HG03342 (cell line): ENCODE measurements around the gene GPC3.
"Not testable (repeated sequence)": the region's sequence is repeated elsewhere in the genome, so short reads cannot be mapped to it uniquely, and the experiment has no call there.

Experiments
- ATAC-seq: cut with Tn5 transposase; IDR thresholded peaks from one replicate; pipeline ENCODE4 v1.9.1; 2021; ENCODE audit warnings: mild to moderate bottlenecking, moderate library complexity; ENCODE audit not compliant: unreplicated experiment

Gene GPC3

GRCh38 chrX:133905305-133905704, 80.1 kb downstream of the GPC3 start:
- ATAC-seq, result no peak

GRCh38 chrX:133897593-133898163, 87.7 kb downstream of the GPC3 start:
- no peak for ATAC-seq

- no peak for ATAC-seq
These were observed 93.1 kb downstream of the GPC3 start for GRCh38 chrX:133892337-133892736.

- no peak for ATAC-seq
These were observed 96.4 kb downstream of the GPC3 start for GRCh38 chrX:133888984-133889383.

DNA sequence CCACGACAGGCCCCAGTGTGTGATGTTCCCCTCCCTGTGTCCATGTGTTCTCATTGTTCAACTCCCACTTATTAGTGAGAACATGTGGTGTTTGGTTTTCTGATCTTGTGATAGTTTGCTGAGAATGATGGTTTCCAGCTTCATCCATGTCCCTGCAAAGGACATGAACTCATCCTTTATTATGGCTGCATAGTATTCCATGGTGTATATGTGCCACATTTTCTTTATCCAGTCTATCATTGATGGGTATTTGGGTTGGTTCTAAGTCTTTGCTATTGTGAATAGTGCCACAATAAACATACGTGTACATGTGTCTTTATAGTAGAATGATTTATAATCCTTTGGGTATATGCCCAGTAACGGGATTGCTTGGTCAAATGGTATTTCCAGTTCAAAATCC, 97.3 kb downstream of the GPC3 start:
- not testable (repeated sequence) for ATAC-seq

GRCh38 chrX:133884430-133885394, 100.7 kb downstream of the GPC3 start:
- no peak for ATAC-seq

GRCh38 chrX:133881893-133882292, 103.5 kb downstream of the GPC3 start:
- no peak for ATAC-seq

- no peak for ATAC-seq
These were observed 104.4 kb downstream of the GPC3 start for GRCh38 chrX:133881007-133881406.

- ATAC-seq, result no peak
These were observed 105.4 kb downstream of the GPC3 start for GRCh38 chrX:133880032-133880443.

DNA sequence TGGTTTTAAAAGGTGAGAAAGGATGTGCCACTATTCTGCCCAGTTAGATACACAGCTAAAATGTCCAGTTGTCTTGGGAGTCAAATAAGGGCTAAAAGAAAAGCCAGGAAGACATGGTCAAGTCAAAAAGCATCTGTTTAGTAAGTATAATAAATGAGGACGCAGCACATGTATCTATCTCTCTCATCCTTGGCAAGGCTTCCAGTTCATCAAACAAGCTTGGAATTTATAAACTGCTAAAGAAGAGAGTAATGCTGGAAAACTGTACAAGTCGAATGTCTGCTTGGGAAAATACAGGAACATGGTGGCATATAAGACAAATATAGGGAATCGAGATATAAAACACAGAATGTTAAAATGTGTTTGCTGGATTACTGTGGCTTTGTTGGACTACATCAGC, 106.7 kb downstream of the GPC3 start:
- ATAC-seq, result no peak

DNA sequence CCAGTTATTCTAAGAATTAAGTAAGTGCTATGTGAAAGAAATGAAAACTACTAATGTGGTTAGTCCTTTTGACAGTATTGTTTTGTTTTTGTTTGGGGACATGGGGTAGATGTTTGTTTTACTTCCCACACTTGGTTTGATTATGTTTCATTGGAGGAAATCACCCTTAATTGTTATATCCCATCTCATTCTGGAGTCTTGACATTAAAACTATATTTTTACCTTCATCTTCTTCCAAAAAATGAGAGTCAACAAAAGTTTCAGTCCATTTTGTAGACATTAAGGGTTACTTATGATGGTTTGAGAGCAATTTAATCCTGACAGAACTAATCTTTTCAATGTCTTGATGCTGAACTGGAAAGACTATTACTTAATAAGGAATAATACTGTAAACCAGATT, 108.7 kb downstream of the GPC3 start:
- ATAC-seq, result no peak

- no peak for ATAC-seq
These were observed 116.1 kb downstream of the GPC3 start for GRCh38 chrX:133869270-133869669.

GRCh38 chrX:133868682-133869081, 116.7 kb downstream of the GPC3 start:
- no peak for ATAC-seq

- ATAC-seq, result no peak
These were observed 117.1 kb downstream of the GPC3 start for GRCh38 chrX:133868250-133868649.

DNA sequence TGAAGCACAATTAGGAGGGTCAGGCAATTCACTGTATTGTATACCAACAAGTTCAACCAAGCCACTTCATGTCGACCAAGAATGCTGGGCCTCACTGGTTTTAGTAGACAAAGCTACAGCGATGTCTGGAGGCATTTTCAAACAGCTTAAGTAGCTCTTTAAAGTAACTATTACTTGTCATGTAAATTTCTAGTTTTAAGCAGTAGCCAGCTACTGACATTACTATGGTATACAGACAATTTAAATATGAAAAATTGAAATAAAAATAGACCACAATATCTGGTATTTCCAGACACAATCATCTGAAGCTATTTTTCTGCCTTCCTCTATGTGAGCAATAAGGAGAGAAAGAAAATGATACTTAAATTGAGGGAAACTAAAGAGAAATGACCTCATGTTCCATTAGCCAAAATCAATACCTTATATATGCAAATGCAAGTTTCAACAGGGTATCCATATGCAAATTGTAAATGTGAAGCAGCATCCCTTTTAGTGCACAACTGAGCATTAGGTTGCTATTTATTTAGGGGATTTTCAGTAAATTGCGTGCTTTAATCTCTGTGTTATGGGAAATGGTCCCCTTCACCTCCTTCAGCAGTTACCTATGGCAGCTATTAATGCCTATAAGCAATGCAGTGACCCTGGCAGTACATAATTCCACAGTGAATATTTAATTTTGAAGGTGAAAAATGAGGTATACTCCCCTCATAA, 119.5 kb downstream of the GPC3 start:
- ATAC-seq, result no peak

DNA sequence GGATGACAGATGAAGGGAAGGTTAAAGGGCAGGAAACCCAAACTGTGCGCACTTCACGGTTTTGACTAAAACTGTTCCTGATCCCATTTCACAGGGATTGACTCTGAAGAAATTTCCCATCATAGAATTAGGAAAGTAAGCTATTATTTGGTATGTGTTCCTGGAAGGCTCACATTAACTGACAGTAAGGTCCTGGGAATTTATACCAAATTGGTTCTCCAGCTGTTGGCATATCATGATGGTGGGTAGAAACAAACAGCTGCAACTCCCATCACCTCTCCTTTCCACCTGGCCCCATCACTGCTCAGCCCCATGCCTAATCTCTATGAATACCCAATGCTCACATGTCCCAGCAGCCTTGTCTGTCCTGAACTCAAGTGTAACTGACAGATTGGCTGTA, 121.2 kb downstream of the GPC3 start:
- no peak for ATAC-seq

DNA sequence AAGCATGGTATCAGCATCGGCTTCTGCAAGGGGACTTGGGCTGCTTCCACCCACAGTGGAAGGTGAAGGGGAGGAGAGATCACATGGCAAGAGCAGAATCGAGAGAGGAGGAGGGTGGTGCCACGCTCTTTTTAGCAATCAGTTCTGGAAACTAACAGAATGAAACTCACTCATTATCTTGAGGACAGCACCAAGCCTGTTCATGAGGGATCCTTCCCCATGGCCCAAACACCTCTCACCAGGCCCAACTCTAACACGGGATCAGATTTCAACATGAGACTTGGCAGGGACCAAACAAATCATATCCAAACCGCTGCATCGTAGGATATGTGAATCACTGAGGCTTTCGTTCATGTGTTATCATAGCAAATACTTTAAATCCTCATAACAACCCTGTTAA, 125.5 kb downstream of the GPC3 start:
- ATAC-seq, result no peak

DNA sequence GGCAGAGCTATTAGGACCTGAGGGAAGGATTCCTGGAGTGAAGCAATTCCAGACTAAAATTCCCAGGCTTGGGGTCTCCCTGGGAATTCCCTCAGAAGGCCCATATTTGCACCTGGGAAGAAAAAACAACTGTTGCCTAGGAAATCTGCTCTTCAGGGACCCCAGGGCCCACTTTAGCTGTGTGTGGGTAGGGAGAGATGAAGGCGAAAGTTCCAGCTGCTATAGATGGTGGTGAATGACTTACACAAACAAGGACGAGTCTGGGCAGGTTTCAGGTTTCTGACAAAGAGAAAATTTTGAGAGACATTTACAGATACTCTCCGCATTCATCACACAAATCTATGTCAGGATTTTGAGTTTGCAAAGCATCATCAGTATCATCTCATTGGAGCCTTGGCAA, 126.1 kb downstream of the GPC3 start:
- no peak for ATAC-seq

GRCh38 chrX:133857640-133858269, 127.6 kb downstream of the GPC3 start:
- no peak for ATAC-seq

DNA sequence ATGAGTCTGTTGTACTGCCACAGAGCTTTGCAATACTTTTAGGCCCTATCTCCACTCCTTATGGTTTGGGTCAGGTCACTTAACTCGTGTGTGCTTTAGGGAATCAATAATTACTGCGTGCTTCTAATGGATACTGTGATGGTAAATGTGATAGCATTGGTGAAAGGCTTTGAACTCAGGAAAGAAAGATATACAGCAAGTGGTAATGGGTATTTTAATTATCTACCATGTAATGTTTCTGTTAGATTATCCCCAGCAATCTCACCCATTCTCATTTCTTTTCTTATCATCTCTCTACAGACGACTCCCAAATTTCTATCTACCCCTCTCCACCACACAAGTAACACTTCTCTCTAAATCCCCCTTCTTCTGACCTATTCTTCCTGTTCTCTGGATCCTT, 128.6 kb downstream of the GPC3 start:
- no peak for ATAC-seq

GRCh38 chrX:133854290-133854689, 131.1 kb downstream of the GPC3 start:
- ATAC-seq, result no peak
